Body of pancreas (tissue), 4 donors: ENCODE data around the gene SCYGR4. TPM values are rescaled to one million over a fixed set of nuclear protein-coding genes. Genes with fewer than 3 reads are reported as not detected.

ENCODE experiments used
- ATAC-seq: fragments of 150-250 bp; one replicate; pipeline ENCODE4 v1.9.1; 2016
- DNase-seq, 4 donors: peaks; one replicate each; pipeline ENCODE4 v3.0.0-alpha.2; 2019
- H3K27ac ChIP-seq, 4 donors: fragments of 200-600 bp; sonication (generic); 1 replicate in 3 of 4; 2 replicates in 1 of 4; pipeline versions ENCODE4 v1.5.1 to v1.6.1; 2016 to 2019; ENCODE audit warnings: mild to moderate bottlenecking in 1 of 4, mixed read lengths in 1 of 4, moderate library complexity in 1 of 4
- H3K27me3 ChIP-seq, 2 donors: fragments of 200-600 bp; sonication (generic); one replicate each; pipeline ENCODE4 v1.6.0; 2016; ENCODE audit warnings: mild to moderate bottlenecking in 1 of 2
- H3K36me3 ChIP-seq, 2 donors: fragments of 200-600 bp; sonication (generic); replicated peaks in 1 of 2; 2 replicates each; pipeline ENCODE4 v1.5.1; 2016; ENCODE audit warnings: low read depth in 2 of 2; ENCODE audit not compliant: insufficient read depth in 1 of 2
- H3K4me1 ChIP-seq: fragments of 200-600 bp; sonication (generic); one replicate; pipeline ENCODE4 v1.6.0; 2016
- H3K4me3 ChIP-seq, 2 donors: fragments of 200-600 bp; sonication (generic); 1 replicate in 1 of 2; 2 replicates in 1 of 2; pipeline ENCODE4 v1.5.1; 2016 to 2019
- H3K9me3 ChIP-seq, 3 donors: fragments of 200-600 bp; sonication (generic); 1 replicate in 2 of 3; 2 replicates in 1 of 3; pipeline ENCODE4 v1.5.1; 2016
- POLR2A ChIP-seq, 3 donors: fragments of 450-650 bp; IDR thresholded peaks; one replicate each; pipeline ENCODE4 v1.6.1; 2016; ENCODE audit warnings: antibody characterized with exemption in 3 of 3, mild to moderate bottlenecking in 2 of 3
- WGBS, 2 donors: methylation state at CpG; one replicate each; pipeline ENCODE4 v1.1.5; 2017; 5-methylcytosine and 5-hydroxymethylcytosine counted together
- intact Hi-C: fragments of 100-400 bp; cut with DNase I; formaldehyde crosslinking; loops from one replicate; pipeline ENCODE4 v1.15.1; 2023
- total RNA-seq, 2 donors: library from RNA; depleted of rRNA; stranded (reverse); fragments of >200 nt; gene quantifications; one replicate each; pipeline ENCODE4 v1.1.0, GENCODE V29; 2016
- TF ChIP-seq, protein P1 (sequence below), 7 experiments: fragments of 450-650 bp in 4 of 7; fragments of 200-600 bp in 3 of 7; sonication (generic) in 3 of 7; IDR thresholded peaks; one replicate each; pipeline ENCODE4 v1.5.1; 2016 to 2019; ENCODE audit warnings: antibody characterized with exemption in 7 of 7

SCYGR4 gene
- total RNA-seq, 2 donors from 2014 or later: not detected

DNA sequence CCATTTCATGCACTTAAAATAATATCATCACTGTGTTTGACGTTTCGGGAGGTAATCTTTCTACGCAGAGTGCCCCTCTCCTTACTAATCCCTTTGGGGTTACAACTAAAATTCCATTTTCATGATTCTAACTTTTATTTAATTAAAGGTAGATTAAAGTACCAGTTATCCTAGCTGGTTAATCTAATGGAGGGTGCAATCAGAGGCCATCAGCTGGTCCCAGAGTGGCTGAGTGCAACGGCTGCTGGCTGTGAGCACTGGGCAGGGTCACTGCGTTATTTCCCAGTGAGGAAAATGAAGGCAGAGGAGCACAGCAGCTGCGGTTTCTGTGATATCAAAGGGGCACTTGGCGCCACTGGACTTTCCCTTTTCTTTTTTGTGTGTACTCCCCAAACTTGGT is 12.1 kb downstream of the SCYGR4 start:
- Histone ChIP-seq H3K36me3 (no peaks in the 10 kb centered on the region), H3K27me3 (no peaks in the 10 kb centered on the region), H3K9me3 (no peaks in the 10 kb centered on the region), H3K4me1 (no peaks in the 10 kb centered on the region), H3K4me3 (no peak overlapping the region), H3K27ac (no peak overlapping the region)
- TF ChIP-seq, protein P1, sequence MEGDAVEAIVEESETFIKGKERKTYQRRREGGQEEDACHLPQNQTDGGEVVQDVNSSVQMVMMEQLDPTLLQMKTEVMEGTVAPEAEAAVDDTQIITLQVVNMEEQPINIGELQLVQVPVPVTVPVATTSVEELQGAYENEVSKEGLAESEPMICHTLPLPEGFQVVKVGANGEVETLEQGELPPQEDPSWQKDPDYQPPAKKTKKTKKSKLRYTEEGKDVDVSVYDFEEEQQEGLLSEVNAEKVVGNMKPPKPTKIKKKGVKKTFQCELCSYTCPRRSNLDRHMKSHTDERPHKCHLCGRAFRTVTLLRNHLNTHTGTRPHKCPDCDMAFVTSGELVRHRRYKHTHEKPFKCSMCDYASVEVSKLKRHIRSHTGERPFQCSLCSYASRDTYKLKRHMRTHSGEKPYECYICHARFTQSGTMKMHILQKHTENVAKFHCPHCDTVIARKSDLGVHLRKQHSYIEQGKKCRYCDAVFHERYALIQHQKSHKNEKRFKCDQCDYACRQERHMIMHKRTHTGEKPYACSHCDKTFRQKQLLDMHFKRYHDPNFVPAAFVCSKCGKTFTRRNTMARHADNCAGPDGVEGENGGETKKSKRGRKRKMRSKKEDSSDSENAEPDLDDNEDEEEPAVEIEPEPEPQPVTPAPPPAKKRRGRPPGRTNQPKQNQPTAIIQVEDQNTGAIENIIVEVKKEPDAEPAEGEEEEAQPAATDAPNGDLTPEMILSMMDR (IDR thresholded peaks at IDR 0.05): no peak
- intact Hi-C loops: no loop called here
- DNase-seq (no peak), ATAC-seq (no peak)
- WGBS, 2 donors: 55 to 63% methylated on average over 7 of the region's 7 CpGs

GRCh38 chr2:227630322-227630721 is 13.0 kb downstream of the SCYGR4 start:
- 72 to 75% methylated on average over 3 of the region's 3 CpGs for WGBS, 2 donors
- ATAC-seq (no peak), DNase-seq (no peak)
- H3K27me3 ChIP-seq: no peaks in the 10 kb centered on the region
- H3K4me1 ChIP-seq: no peaks in the 10 kb centered on the region
- no peaks in the 10 kb centered on the region for H3K9me3 ChIP-seq
- TF ChIP-seq, protein P1 (IDR thresholded peaks at IDR 0.05): no peak
- no peak for TF ChIP-seq POLR2A (IDR thresholded peaks at IDR 0.05)
- H3K4me3 ChIP-seq: no peak overlapping the region
- H3K36me3 ChIP-seq: no peaks in the 10 kb centered on the region
- no peak overlapping the region for H3K27ac ChIP-seq
- intact Hi-C loops: no loop called here

DNA sequence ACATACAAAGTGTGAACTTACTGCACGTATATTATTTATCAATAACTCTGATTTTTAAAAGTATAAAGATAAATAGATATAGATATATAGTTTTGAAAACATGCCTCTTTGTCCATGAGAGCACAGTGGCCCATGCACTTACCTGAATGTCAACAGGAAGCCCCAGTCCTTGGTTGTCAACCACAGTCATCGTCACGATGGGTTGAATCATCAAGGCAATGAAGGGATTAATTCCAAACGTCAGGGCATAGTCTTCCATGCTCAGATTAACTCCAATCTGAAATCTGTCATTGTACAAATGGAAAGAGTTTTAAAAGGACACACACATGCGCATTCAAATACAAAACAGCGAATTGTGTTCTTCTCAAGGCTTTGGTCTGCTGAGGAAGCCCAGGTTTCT is 15.5 kb downstream of the SCYGR4 start:
- intact Hi-C loops: no loop called here
- Histone ChIP-seq H3K27me3 (no peaks in the 10 kb centered on the region), H3K36me3 (no peaks in the 10 kb centered on the region), H3K9me3 (no peaks in the 10 kb centered on the region), H3K27ac (no peak overlapping the region), H3K4me1 (no peaks in the 10 kb centered on the region), H3K4me3 (no peak overlapping the region)
- no peak for ATAC-seq
- no peak for DNase-seq
- 71 to 72% methylated on average over 6 of the region's 6 CpGs for WGBS, 2 donors
- TF ChIP-seq, protein P1 (IDR thresholded peaks at IDR 0.05): no peak
- no peak for TF ChIP-seq POLR2A (IDR thresholded peaks at IDR 0.05)

GRCh38 chr2:227634201-227634600 is 16.9 kb downstream of the SCYGR4 start:
- Histone ChIP-seq H3K27me3 (no peaks in the 10 kb centered on the region), H3K4me1 (no peaks in the 10 kb centered on the region), H3K36me3 (no peaks in the 10 kb centered on the region), H3K27ac (no peak overlapping the region), H3K4me3 (no peak overlapping the region), H3K9me3 (no peaks in the 10 kb centered on the region)
- DNase-seq: no peak
- WGBS, 2 donors: 38 to 54% methylated on average over 3 of the region's 3 CpGs
- intact Hi-C loops: no loop called here
- ATAC-seq: no peak
- TF ChIP-seq, protein P1 (IDR thresholded peaks at IDR 0.05): no peak
- no peak for TF ChIP-seq POLR2A (IDR thresholded peaks at IDR 0.05)

GRCh38 chr2:227642656-227643055 is 25.4 kb downstream of the SCYGR4 start:
- H3K27me3 ChIP-seq: no peaks in the 10 kb centered on the region
- WGBS, 2 donors: 32% methylated on average over 2 of the region's 2 CpGs
- no peak overlapping the region for H3K27ac ChIP-seq
- no peak for ATAC-seq
- intact Hi-C loops: no loop called here
- DNase-seq: no peak
- H3K4me1 ChIP-seq: no peaks in the 10 kb centered on the region
- no peak overlapping the region for H3K4me3 ChIP-seq
- H3K9me3 ChIP-seq: no peaks in the 10 kb centered on the region
- no peak for TF ChIP-seq POLR2A (IDR thresholded peaks at IDR 0.05)
- TF ChIP-seq, protein P1 (IDR thresholded peaks at IDR 0.05): no peak
- no peaks in the 10 kb centered on the region for H3K36me3 ChIP-seq
